HepG2 (cell line): ENCODE measurements around the gene SRP68. TPM values are rescaled to one million over a fixed set of nuclear protein-coding genes. Genes with fewer than 3 reads are reported as not detected.
"Not testable (repeated sequence)": the region's sequence is repeated elsewhere in the genome, so short reads cannot be mapped to it uniquely, and the experiment has no call there.

Experiments used
- ATAC-seq: fragments of 200-7000 bp; cut with Tn5 transposase; 3 replicates; pipeline ENCODE4 v1.9.1; 2020; ENCODE audit warnings: mild to moderate bottlenecking, moderate library complexity
- BruUV-seq: library from RNA; stranded (reverse); fragments of 400-500 nt; replicated peaks from 2 replicates; lab custom pipeline; 2021; lab: Mats Ljungman, UMichigan
- CTCF ChIA-PET: fragments of 300-600 bp; formaldehyde crosslinking; extraction: SDS; loops from one replicate; lab custom pipeline; 2021; ENCODE audit warnings: low total read pairs, inconsistent platforms, low intra/inter-chr PET ratio; lab: Yijun Ruan, JAX
- POLR2A ChIA-PET: fragments of 350-600 bp; sonication (Branson Sonifier 250); formaldehyde crosslinking; loops from one replicate; lab custom pipeline; 2020; ENCODE audit warnings: antibody characterized with exemption, inconsistent platforms; lab: Yijun Ruan, JAX
- DNase-seq: peaks from one replicate; pipeline ENCODE4 v3.0.0-alpha.2; 2015; ENCODE audit warnings: low spot score
- FAIRE-seq: peaks from 3 replicates; lab custom pipeline; 2011; peaks lifted over from hg19 to GRCh38; lab: Jason Lieb, UNC
- H2AFZ ChIP-seq: one replicate; pipeline ENCODE4 v1.6.1; 2011; ENCODE audit warnings: low read length, inconsistent platforms
- H3K27ac ChIP-seq: fragments of 300-600 bp; 3 replicates; pipeline ENCODE4 v1.8.0; 2011; ENCODE audit warnings: mixed run types, mild to moderate bottlenecking, mixed read lengths, low read length, inconsistent platforms; ENCODE audit not compliant: insufficient read depth; ENCODE audit errors: extremely low read length
- H3K27me3 ChIP-seq, 2 experiments: fragments of 200-600 bp in 1 of 2; 2 replicates in 1 of 2; 3 replicates in 1 of 2; pipeline versions ENCODE4 v1.6.0 to v1.8.0; 2011; ENCODE audit warnings: low read length in 2 of 2, mild to moderate bottlenecking in 2 of 2, moderate library complexity in 2 of 2, inconsistent platforms in 1 of 2; ENCODE audit not compliant: insufficient read depth in 2 of 2, control insufficient read depth in 1 of 2
- H3K36me3 ChIP-seq, 2 experiments: fragments of 200-600 bp in 1 of 2; replicated peaks in 1 of 2; 2 replicates in 1 of 2; 3 replicates in 1 of 2; pipeline versions ENCODE4 v1.5.1 to v1.8.0; 2011; ENCODE audit warnings: low read length in 2 of 2, inconsistent platforms in 1 of 2; ENCODE audit not compliant: insufficient read depth in 2 of 2, control insufficient read depth in 1 of 2
- H3K4me1 ChIP-seq: 2 replicates; pipeline ENCODE4 v1.5.1; 2012; ENCODE audit warnings: low read length, inconsistent platforms; ENCODE audit not compliant: insufficient read depth
- H3K4me2 ChIP-seq: 2 replicates; pipeline ENCODE4 v1.6.0; 2011; ENCODE audit warnings: low read depth, low read length, inconsistent platforms
- H3K4me3 ChIP-seq, 3 experiments: fragments of 200-600 bp in 1 of 3; sonication (generic), shearing (Covaris generic) in 1 of 3; replicated peaks in 1 of 3; 2 replicates each; pipeline ENCODE4 v1.5.1; 2011 to 2016; ENCODE audit warnings: low read length in 3 of 3, inconsistent platforms in 2 of 3, low read depth in 2 of 3, mild to moderate bottlenecking in 2 of 3, control low read depth in 1 of 3, mixed read lengths in 1 of 3; ENCODE audit not compliant: insufficient read depth in 1 of 3
- H3K79me2 ChIP-seq: one replicate; pipeline ENCODE4 v1.6.1; 2011; ENCODE audit warnings: low read length, inconsistent platforms; ENCODE audit not compliant: insufficient read depth
- H3K9ac ChIP-seq: 2 replicates; pipeline ENCODE4 v1.6.0; 2011; ENCODE audit warnings: mild to moderate bottlenecking, low read depth, low read length, inconsistent platforms; ENCODE audit not compliant: insufficient read depth
- H3K9me3 ChIP-seq: 2 replicates; pipeline ENCODE4 v1.5.1; 2012; ENCODE audit warnings: mild to moderate bottlenecking, low read length
- H4K20me1 ChIP-seq: 2 replicates; pipeline ENCODE4 v1.6.0; 2011; ENCODE audit warnings: inconsistent platforms, mild to moderate bottlenecking, low read length, moderate library complexity; ENCODE audit not compliant: insufficient read depth
- LCORL ChIP-seq, 2 experiments: fragments of 450-650 bp in 1 of 2; sonication (generic) in 1 of 2; formaldehyde crosslinking in 1 of 2; IDR thresholded peaks; 2 replicates each; pipeline versions ENCODE4 v1.5.0 to v1.6.1; 2017 to 2020; ENCODE audit warnings: antibody characterized with exemption in 1 of 2, missing genetic modification reagents in 1 of 2
- ZNF121 ChIP-seq: sonication (generic); formaldehyde crosslinking; IDR thresholded peaks from 2 replicates; pipeline ENCODE4 v1.5.0; 2020; ENCODE audit warnings: mild to moderate bottlenecking, missing genetic modification reagents
- WGBS: methylation state at CpG from one replicate; pipeline ENCODE4 v1.1.6; 2017; ENCODE audit warnings: low lambda C conversion rate; 5-methylcytosine and 5-hydroxymethylcytosine counted together
- in situ Hi-C: cut with HindIII; loops from 2 replicates; pipeline ENCODE4 v1.10.0; 2017; ENCODE audit warnings: low pct_unique_long_range_greater_than_20kb; ENCODE audit not compliant: extremely low pct_ligation_motif_present
- intact Hi-C: fragments of 100-400 bp; cut with micrococcal nuclease; formaldehyde crosslinking; loops from one replicate; pipeline ENCODE4 v1.10.0; 2022; ENCODE audit not compliant: unreplicated experiment
- polyA plus RNA-seq, 8 experiments: library from polyadenylated mRNA; depleted of rRNA in 3 of 8; stranded (reverse) in 7 of 8; unstranded in 1 of 8; fragments of >200 nt; fragmentation: Illumina TruSeq in 4 of 8; extraction: Trizol in 4 of 8; gene quantifications; 2 replicates each; pipeline versions ENCODE4 v1.2.1 to v1.2.3, GENCODE V29; 2011 to 2016; ENCODE audit warnings: low read depth in 4 of 8, missing spikeins in 1 of 8, mixed read lengths in 1 of 8; ENCODE audit not compliant: insufficient read depth in 1 of 8
- total RNA-seq, 5 experiments: library from RNA; depleted of rRNA; stranded (reverse); fragments of >200 nt; fragmentation: Illumina TruSeq; extraction: Trizol; gene quantifications; 2 replicates each; pipeline ENCODE4 v1.2.3, GENCODE V29; 2016; ENCODE audit warnings: low read depth in 1 of 5
- TF ChIP-seq, protein P1 (sequence below): sonication (generic); formaldehyde crosslinking; IDR thresholded peaks from 2 replicates; pipeline ENCODE4 v1.5.0; 2020; ENCODE audit warnings: mild to moderate bottlenecking, missing genetic modification reagents

SRP68 gene
- total and polyA plus RNA-seq, 2 of the 13 experiments (the other 11 are each of a cell fraction or from before 2014, with no cell fraction given) = 39.8 to 74.3 TPM

DNA sequence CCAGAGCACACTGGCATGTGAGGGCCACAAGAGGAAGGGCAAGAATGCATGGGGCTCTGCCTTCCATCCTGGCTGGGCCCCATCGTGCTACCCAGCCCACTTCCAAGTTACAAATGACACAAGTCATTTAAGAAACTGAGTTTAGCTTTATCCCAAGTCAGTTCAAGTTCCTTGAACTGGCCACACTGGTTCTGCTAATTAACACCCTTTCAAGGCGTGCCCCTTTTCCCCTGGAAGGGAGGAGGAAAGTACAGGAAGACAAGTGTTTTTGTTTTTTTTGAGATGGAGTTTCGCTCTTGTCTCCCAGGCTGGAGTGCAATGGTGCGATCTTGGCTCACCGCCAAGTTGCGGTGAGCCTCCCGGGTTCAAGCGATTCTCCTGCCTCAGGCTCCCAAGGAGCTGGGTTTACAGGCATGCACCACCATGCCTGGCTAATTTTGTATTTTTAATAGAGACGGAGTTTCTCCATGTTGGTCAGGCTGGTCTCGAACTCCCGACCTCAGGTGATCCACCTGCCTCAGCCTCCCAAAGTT is 27.8 kb downstream of the SRP68 start:
- H3K9ac ChIP-seq; H3K79me2 ChIP-seq; POLR2A ChIA-PET; H2AFZ ChIP-seq; H3K27ac ChIP-seq; CTCF ChIA-PET; ATAC-seq; FAIRE-seq; BruUV-seq; H3K4me3 ChIP-seq; DNase-seq; in situ Hi-C loops; H3K4me2 ChIP-seq; H3K4me1 ChIP-seq; H3K27me3 ChIP-seq; TF ChIP-seq LCORL (CRISPR knock-in tag; IDR thresholded peaks at IDR 0.05): not testable (repeated sequence)
- 97% methylated on average over 11 of the region's 11 CpGs for WGBS
- peak; percentile 84 for TF ChIP-seq LCORL (IDR thresholded peaks at IDR 0.05)
- TF ChIP-seq, all 625 proteins: peak for 1; not testable (repeated sequence) for 624
- intact Hi-C loops, H3K9me3 ChIP-seq, H4K20me1 ChIP-seq: not testable (repeated sequence)
- peaks cover 65 to 94% of the 10 kb centered on the region in 2 experiments for H3K36me3 ChIP-seq

DNA sequence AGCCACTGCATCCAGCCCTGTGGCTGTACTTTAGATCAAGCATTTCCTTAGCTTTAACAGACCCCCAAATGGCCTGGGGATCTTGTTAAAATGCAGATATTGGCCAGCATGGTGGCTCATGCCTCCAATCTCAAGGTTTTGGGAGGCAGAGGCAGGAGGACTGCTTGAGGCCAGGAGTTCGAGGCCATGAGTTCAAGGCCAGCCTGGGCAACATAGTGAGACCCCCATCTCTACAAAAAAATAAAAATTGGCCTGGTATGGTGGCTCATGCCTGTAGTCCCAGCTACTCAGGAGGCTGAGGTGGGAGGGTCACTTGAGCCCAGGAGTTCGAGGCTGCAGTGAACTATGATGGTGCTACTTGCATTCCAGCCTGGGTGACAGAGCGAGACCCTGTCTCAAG is 29.4 kb downstream of the SRP68 start:
- H3K27me3 ChIP-seq, H3K27ac ChIP-seq, POLR2A ChIA-PET, FAIRE-seq, in situ Hi-C loops, BruUV-seq, H3K4me3 ChIP-seq, H3K79me2 ChIP-seq, H3K4me2 ChIP-seq, CTCF ChIA-PET, H3K4me1 ChIP-seq, DNase-seq, H3K9ac ChIP-seq, ATAC-seq, H3K9me3 ChIP-seq, H2AFZ ChIP-seq, H4K20me1 ChIP-seq, intact Hi-C loops: not testable (repeated sequence)
- H3K36me3 ChIP-seq = peaks cover 58 to 94% of the 10 kb centered on the region in 2 experiments
- TF ChIP-seq, protein P1, sequence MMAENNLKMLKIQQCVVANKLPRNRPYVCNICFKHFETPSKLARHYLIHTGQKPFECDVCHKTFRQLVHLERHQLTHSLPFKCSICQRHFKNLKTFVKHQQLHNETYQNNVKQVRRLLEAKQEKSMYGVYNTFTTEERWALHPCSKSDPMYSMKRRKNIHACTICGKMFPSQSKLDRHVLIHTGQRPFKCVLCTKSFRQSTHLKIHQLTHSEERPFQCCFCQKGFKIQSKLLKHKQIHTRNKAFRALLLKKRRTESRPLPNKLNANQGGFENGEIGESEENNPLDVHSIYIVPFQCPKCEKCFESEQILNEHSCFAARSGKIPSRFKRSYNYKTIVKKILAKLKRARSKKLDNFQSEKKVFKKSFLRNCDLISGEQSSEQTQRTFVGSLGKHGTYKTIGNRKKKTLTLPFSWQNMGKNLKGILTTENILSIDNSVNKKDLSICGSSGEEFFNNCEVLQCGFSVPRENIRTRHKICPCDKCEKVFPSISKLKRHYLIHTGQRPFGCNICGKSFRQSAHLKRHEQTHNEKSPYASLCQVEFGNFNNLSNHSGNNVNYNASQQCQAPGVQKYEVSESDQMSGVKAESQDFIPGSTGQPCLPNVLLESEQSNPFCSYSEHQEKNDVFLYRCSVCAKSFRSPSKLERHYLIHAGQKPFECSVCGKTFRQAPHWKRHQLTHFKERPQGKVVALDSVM (CRISPR knock-in tag) = 0 out of 2 replicates have a peak, but pooled peaks have one; percentile 41
- 0 out of 2 replicates have a peak, but pooled peaks have one; percentile 35 for TF ChIP-seq ZNF121 (CRISPR knock-in tag)
- WGBS = 96% methylated on average over 3 of the region's 3 CpGs
